SK-N-SH (cell line): ENCODE results near the gene DEXI. TPM values are rescaled to one million over a fixed set of nuclear protein-coding genes. Genes with fewer than 3 reads are reported as not detected.
A peak's percentile ranks its signal among the peaks of the same experiment; 100 is the strongest.

Source experiments
- CHD2 ChIP-seq: fragments of 150-350 bp; IDR thresholded peaks from 2 replicates; pipeline ENCODE4 v1.6.1; 2018; ENCODE audit warnings: low read length; ENCODE audit not compliant: partially characterized antibody
- ELF1 ChIP-seq: IDR thresholded peaks from 2 replicates; pipeline ENCODE4 v1.4.0; 2012
- EP300 ChIP-seq, 2 experiments: IDR thresholded peaks; 2 replicates each; pipeline versions ENCODE4 v1.4.0 to v1.6.1; 2012; ENCODE audit warnings: borderline replicate concordance in 1 of 2, low read depth in 1 of 2, low read length in 1 of 2
- EZH2phosphoT487 ChIP-seq: fragments of 200-600 bp; sonication (generic); IDR thresholded peaks from 2 replicates; pipeline ENCODE4 v1.6.1; 2017; ENCODE audit warnings: low read depth, mixed run types, mild to moderate bottlenecking, antibody characterized with exemption, moderate library complexity, borderline replicate concordance
- FOSL2 ChIP-seq: IDR thresholded peaks from 2 replicates; pipeline ENCODE4 v1.4.0; 2012; ENCODE audit warnings: low read depth, mild to moderate bottlenecking, moderate library complexity, borderline replicate concordance
- FOXJ3 ChIP-seq: sonication (generic); formaldehyde crosslinking; IDR thresholded peaks from 2 replicates; pipeline ENCODE4 v1.5.1; 2020; ENCODE audit warnings: mild to moderate bottlenecking, missing genetic modification reagents
- GABPA ChIP-seq: IDR thresholded peaks from 2 replicates; pipeline ENCODE4 v1.4.0; 2012; ENCODE audit warnings: low read depth, mild to moderate bottlenecking
- GATA2 ChIP-seq: sonication (generic); formaldehyde crosslinking; IDR thresholded peaks from 2 replicates; pipeline ENCODE4 v1.5.0; 2020; ENCODE audit warnings: mild to moderate bottlenecking, missing genetic modification reagents
- JUND ChIP-seq: IDR thresholded peaks from 2 replicates; pipeline ENCODE4 v1.4.0; 2012
- MAX ChIP-seq: IDR thresholded peaks from 2 replicates; pipeline ENCODE4 v1.4.0; 2012; ENCODE audit warnings: low read depth
- MXI1 ChIP-seq: IDR thresholded peaks from 2 replicates; pipeline ENCODE4 v1.6.1; 2012; ENCODE audit warnings: mild to moderate bottlenecking, low read depth, low read length, improper control_type of control experiment
- NFIC ChIP-seq: IDR thresholded peaks from 2 replicates; pipeline ENCODE4 v1.4.0; 2012; ENCODE audit warnings: borderline replicate concordance
- NRF1 ChIP-seq: IDR thresholded peaks from 2 replicates; pipeline ENCODE4 v1.6.1; 2012; ENCODE audit warnings: low read depth, mild to moderate bottlenecking, low read length
- PBX3 ChIP-seq: IDR thresholded peaks from 2 replicates; pipeline ENCODE4; 2012
- POLR2AphosphoS5 ChIP-seq: IDR thresholded peaks from 2 replicates; pipeline ENCODE4 v1.6.1; 2012; ENCODE audit warnings: low read depth, low read length
- RAD21 ChIP-seq: IDR thresholded peaks from 2 replicates; pipeline ENCODE4 v1.6.1; 2012; ENCODE audit warnings: mild to moderate bottlenecking, low read length
- RCOR1 ChIP-seq: fragments of 150-350 bp; IDR thresholded peaks from 2 replicates; pipeline ENCODE4 v1.6.1; 2017; ENCODE audit warnings: antibody characterized with exemption, low read length
- RFX5 ChIP-seq: IDR thresholded peaks from 2 replicates; pipeline ENCODE4 v1.6.1; 2012; ENCODE audit warnings: mild to moderate bottlenecking, improper control_type of control experiment, low read length
- RXRA ChIP-seq: IDR thresholded peaks from 2 replicates; pipeline ENCODE4 v1.4.0; 2012; ENCODE audit warnings: low read depth, mild to moderate bottlenecking, borderline replicate concordance
- SIN3A ChIP-seq: IDR thresholded peaks from 2 replicates; pipeline ENCODE4 v1.6.1; 2012; ENCODE audit warnings: low read depth, mild to moderate bottlenecking, low read length, moderate library complexity, borderline replicate concordance
- SMC3 ChIP-seq: IDR thresholded peaks from 2 replicates; pipeline ENCODE4 v1.6.1; 2012; ENCODE audit warnings: low read depth, low read length, improper control_type of control experiment
- TAF1 ChIP-seq: IDR thresholded peaks from 2 replicates; pipeline ENCODE4 v1.6.1; 2012; ENCODE audit warnings: low read depth, mild to moderate bottlenecking, low read length, moderate library complexity, borderline replicate concordance
- TCF12 ChIP-seq: IDR thresholded peaks from 2 replicates; pipeline ENCODE4 v1.4.0; 2012
- USF1 ChIP-seq: IDR thresholded peaks from 2 replicates; pipeline ENCODE4 v1.4.0; 2012; ENCODE audit warnings: low read depth, borderline replicate concordance
- USF2 ChIP-seq: fragments of 150-350 bp; IDR thresholded peaks from 2 replicates; pipeline ENCODE4 v1.6.1; 2017; ENCODE audit warnings: antibody characterized with exemption, low read length, low read depth, borderline replicate concordance
- YY1 ChIP-seq: IDR thresholded peaks from 2 replicates; pipeline ENCODE4 v1.4.0; 2012; ENCODE audit warnings: low read depth, mild to moderate bottlenecking
- ZBTB33 ChIP-seq: IDR thresholded peaks from 2 replicates; pipeline ENCODE4 v1.4.0; 2012; ENCODE audit warnings: low read depth, borderline replicate concordance
- polyA plus RNA-seq, 3 experiments: library from polyadenylated mRNA; depleted of rRNA; stranded (reverse); fragments of >200 nt; gene quantifications; 2 replicates each; pipeline ENCODE4 v1.2.3, GENCODE V29; 2012

The DEXI gene
- polyA plus RNA-seq, 1 of the 3 experiments (the other 2 are of a cell fraction): 55.5 TPM

- TF ChIP-seq ZBTB33 (peak; percentile 87; the same call in 1 of the 2 replicates), JUND (no peak), GABPA (peak; percentile 81), EZH2phosphoT487 (no peak), YY1 (peak; percentile 73), PBX3 (no peak), SIN3A (peak; percentile 83; the same call in 1 of the 2 replicates), NFIC (no peak), RFX5 (no peak), TCF12 (no peak; the same call in 1 of the 2 replicates), USF2 (no peak), TAF1 (peak; percentile 82; the same call in 1 of the 2 replicates), RCOR1 (no peak; the same call in 1 of the 2 replicates), SMC3 (no peak), RAD21 (no peak), EP300 (IDR thresholded peaks at IDR 0.05; ENCODE audit: borderline replicate concordance in 1 of 2, low read depth in 1 of 2, low read length in 1 of 2) (no peak; a peak in 1 of 4 replicates), RXRA (no peak), POLR2AphosphoS5 (no peak; the same call in none of the 2 replicates), FOSL2 (no peak), GATA2 (no peak), ELF1 (peak; percentile 83), MAX (no peak), NRF1 (no peak), FOXJ3 (no peak), CHD2 (peak; percentile 93), MXI1 (no peak; the same call in 1 of the 2 replicates), USF1 (no peak)
Observed at GRCh38 chr16:10944249-10945064, 2.2 kb upstream of the DEXI start, which contains the start of gene CLEC16A (continued).
